K562 (cell line): ENCODE results near the gene SGMS1. TPM values are rescaled to one million over a fixed set of nuclear protein-coding genes. Genes with fewer than 3 reads are reported as not detected.
A peak's percentile ranks its signal among the peaks of the same experiment; 100 is the strongest.

ENCODE experiments used
- CBX3 ChIP-seq, 2 experiments: IDR thresholded peaks; 1 replicate in 1 of 2; 2 replicates in 1 of 2; pipeline ENCODE4 v1.6.1; 2012; ENCODE audit warnings: inconsistent platforms in 2 of 2, low read length in 2 of 2, borderline replicate concordance in 1 of 2, control low read depth in 1 of 2
- HIVEP1 ChIP-seq: fragments of 250-450 bp; sonication (Bioruptor Pico); IDR thresholded peaks from 2 replicates; pipeline ENCODE4 v1.4.0; 2020; ENCODE audit warnings: mild to moderate bottlenecking
- KAT2B ChIP-seq: IDR thresholded peaks from one replicate; pipeline ENCODE4 v1.6.1; 2012; ENCODE audit warnings: low read depth, mild to moderate bottlenecking, control low read depth, inconsistent platforms, low read length, moderate library complexity
- NFE2 ChIP-seq: IDR thresholded peaks from 2 replicates; pipeline ENCODE4 v1.6.1; 2014; ENCODE audit warnings: antibody characterized with exemption, low read depth
- NKRF ChIP-seq: fragments of 450-650 bp; IDR thresholded peaks from 2 replicates; pipeline ENCODE4 v1.6.1; 2016; ENCODE audit warnings: borderline replicate concordance
- PPARD ChIP-seq: fragments of 250-450 bp; sonication (Bioruptor Pico); IDR thresholded peaks from 2 replicates; pipeline ENCODE4 v1.8.0; 2022; ENCODE audit warnings: inconsistent platforms, mild to moderate bottlenecking, moderate library complexity
- RNF2 ChIP-seq: sonication (generic); IDR thresholded peaks from 2 replicates; pipeline ENCODE4 v1.6.1; 2016
- SMARCC2 ChIP-seq: fragments of 450-650 bp; IDR thresholded peaks from 2 replicates; pipeline ENCODE4 v1.6.1; 2017; ENCODE audit warnings: antibody characterized with exemption, moderate library complexity, mild to moderate bottlenecking, low read depth
- SP2 ChIP-seq: IDR thresholded peaks from 2 replicates; pipeline ENCODE4 v1.6.1; 2011; ENCODE audit warnings: mild to moderate bottlenecking, low read depth, low read length, moderate library complexity; ENCODE audit not compliant: poor library complexity, severe bottlenecking; ENCODE audit errors: extremely low read depth
- TAF15 ChIP-seq: fragments of 200-400 bp; formaldehyde crosslinking; IDR thresholded peaks from 2 replicates; pipeline ENCODE4 v1.6.1; 2017; ENCODE audit warnings: mild to moderate bottlenecking, low read depth, low read length, moderate library complexity
- TSC22D4 ChIP-seq: fragments of 450-650 bp; IDR thresholded peaks from 2 replicates; pipeline ENCODE4 v1.6.1; 2016; ENCODE audit warnings: missing genetic modification characterization, missing biosample characterization, control low read depth
- ZKSCAN1 ChIP-seq: fragments of 150-350 bp; IDR thresholded peaks from 2 replicates; pipeline ENCODE4 v1.6.1; 2016; ENCODE audit warnings: low read depth, low read length
- ZNF785 ChIP-seq: fragments of 250-450 bp; sonication (Bioruptor Pico); IDR thresholded peaks from 2 replicates; pipeline ENCODE4 v1.4.0; 2020; ENCODE audit warnings: mild to moderate bottlenecking
- polyA plus RNA-seq, 8 experiments: library from polyadenylated mRNA; depleted of rRNA in 4 of 8; stranded (reverse) in 5 of 8; unstranded in 3 of 8; fragments of >200 nt; fragmentation: Nextera tagmentation in 2 of 8; fragmentation: Illumina TruSeq in 1 of 8; extraction: Ambion mirVana in 2 of 8; extraction: Trizol in 1 of 8; gene quantifications; 2 replicates each; pipeline versions ENCODE4 v1.2.1 to v1.2.3, GENCODE V29; 2011 to 2014; ENCODE audit warnings: inconsistent platforms in 1 of 8, missing spikeins in 1 of 8
- total RNA-seq, 7 experiments: library from RNA; depleted of rRNA in 6 of 7; stranded (reverse); fragments of >200 nt in 6 of 7; fragmentation: Illumina TruSeq in 2 of 7; extraction: Trizol in 2 of 7; gene quantifications; 2 replicates each; pipeline versions ENCODE4 v1.2.1 to v1.2.3, GENCODE V29; 2011 to 2021; ENCODE audit warnings: low replicate concordance in 1 of 7
- TF ChIP-seq, protein P1 (sequence below): sonication (generic); formaldehyde crosslinking; IDR thresholded peaks from 2 replicates; pipeline ENCODE4 v1.8.0; 2022; ENCODE audit warnings: mild to moderate bottlenecking, low read depth, missing genetic modification reagents
- TF ChIP-seq, protein P2 (sequence below): fragments of 450-650 bp; IDR thresholded peaks from 2 replicates; pipeline ENCODE4 v1.6.1; 2014; ENCODE audit warnings: low read depth, mild to moderate bottlenecking, moderate library complexity, borderline replicate concordance
- TF ChIP-seq, protein P3 (sequence below), 2 experiments: fragments of 450-650 bp in 1 of 2; sonication (generic) in 1 of 2; formaldehyde crosslinking in 1 of 2; IDR thresholded peaks in 1 of 2; conservative IDR thresholded peaks in 1 of 2; 2 replicates each; pipeline versions ENCODE4 v1.6.1 to v1.8.1; 2016 to 2023; ENCODE audit warnings: mild to moderate bottlenecking in 2 of 2, moderate library complexity in 2 of 2, inconsistent platforms in 1 of 2, missing genetic modification reagents in 1 of 2

The SGMS1 gene
- total and polyA plus RNA-seq, 9 of the 15 experiments (the other 6 are each of a cell fraction or from before 2014, with no cell fraction given) = 22.6 to 232 (median 82.2) TPM

GRCh38 chr10:50604049-50604640 is 19.6 kb downstream of the SGMS1 start (continued):
- TF ChIP-seq, protein P1, sequence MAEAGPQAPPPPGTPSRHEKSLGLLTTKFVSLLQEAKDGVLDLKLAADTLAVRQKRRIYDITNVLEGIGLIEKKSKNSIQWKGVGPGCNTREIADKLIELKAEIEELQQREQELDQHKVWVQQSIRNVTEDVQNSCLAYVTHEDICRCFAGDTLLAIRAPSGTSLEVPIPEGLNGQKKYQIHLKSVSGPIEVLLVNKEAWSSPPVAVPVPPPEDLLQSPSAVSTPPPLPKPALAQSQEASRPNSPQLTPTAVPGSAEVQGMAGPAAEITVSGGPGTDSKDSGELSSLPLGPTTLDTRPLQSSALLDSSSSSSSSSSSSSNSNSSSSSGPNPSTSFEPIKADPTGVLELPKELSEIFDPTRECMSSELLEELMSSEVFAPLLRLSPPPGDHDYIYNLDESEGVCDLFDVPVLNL (CRISPR knock-in tag) = no peak
- TF ChIP-seq NFE2 = peak; percentile 94
- no peak for TF ChIP-seq KAT2B
- no peak for TF ChIP-seq ZNF785 (CRISPR knock-in tag)
- TF ChIP-seq NKRF = peak; percentile 40; the same call in 1 of the 2 replicates
- TF ChIP-seq TSC22D4 (tag) = no peak
- TF ChIP-seq, protein P2, sequence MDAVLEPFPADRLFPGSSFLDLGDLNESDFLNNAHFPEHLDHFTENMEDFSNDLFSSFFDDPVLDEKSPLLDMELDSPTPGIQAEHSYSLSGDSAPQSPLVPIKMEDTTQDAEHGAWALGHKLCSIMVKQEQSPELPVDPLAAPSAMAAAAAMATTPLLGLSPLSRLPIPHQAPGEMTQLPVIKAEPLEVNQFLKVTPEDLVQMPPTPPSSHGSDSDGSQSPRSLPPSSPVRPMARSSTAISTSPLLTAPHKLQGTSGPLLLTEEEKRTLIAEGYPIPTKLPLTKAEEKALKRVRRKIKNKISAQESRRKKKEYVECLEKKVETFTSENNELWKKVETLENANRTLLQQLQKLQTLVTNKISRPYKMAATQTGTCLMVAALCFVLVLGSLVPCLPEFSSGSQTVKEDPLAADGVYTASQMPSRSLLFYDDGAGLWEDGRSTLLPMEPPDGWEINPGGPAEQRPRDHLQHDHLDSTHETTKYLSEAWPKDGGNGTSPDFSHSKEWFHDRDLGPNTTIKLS = no peak
- peak; percentile 73 for TF ChIP-seq SMARCC2
- no peak for TF ChIP-seq TAF15
- no peak for TF ChIP-seq PPARD (CRISPR knock-in tag)
- TF ChIP-seq ZKSCAN1 = no peak
- TF ChIP-seq SP2 = no peak
- TF ChIP-seq CBX3 (IDR thresholded peaks at IDR 0.05; ENCODE audit: borderline replicate concordance in 1 of 2, low read length in 2 of 2) = 0 out of 3 replicates have a peak, but pooled peaks of 1 of the 2 experiments have one; percentile 14
- TF ChIP-seq, protein P3, sequence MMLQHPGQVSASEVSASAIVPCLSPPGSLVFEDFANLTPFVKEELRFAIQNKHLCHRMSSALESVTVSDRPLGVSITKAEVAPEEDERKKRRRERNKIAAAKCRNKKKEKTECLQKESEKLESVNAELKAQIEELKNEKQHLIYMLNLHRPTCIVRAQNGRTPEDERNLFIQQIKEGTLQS (IDR thresholded peaks at IDR 0.05) = peak; percentile 10; the same call in 1 of the 2 replicates
- TF ChIP-seq, protein P3 (CRISPR knock-in tag; conservative IDR thresholded peaks at IDR 0.05) = no peak
- no peak for TF ChIP-seq RNF2
- no peak for TF ChIP-seq HIVEP1 (CRISPR knock-in tag)
